Testis (tissue), 2 donors: ENCODE data around the gene CUEDC1.

Experiments
- POLR2A ChIP-seq: fragments of 450-650 bp; IDR thresholded peaks from one replicate; pipeline ENCODE4 v1.6.1; 2017; ENCODE audit warnings: antibody characterized with exemption, mild to moderate bottlenecking, moderate library complexity
- TF ChIP-seq, protein P1 (sequence below), 3 experiments: fragments of 450-650 bp in 2 of 3; fragments of 200-600 bp in 1 of 3; sonication (generic) in 1 of 3; IDR thresholded peaks; one replicate each; pipeline ENCODE4 v1.5.1; 2016 to 2019; ENCODE audit warnings: antibody characterized with exemption in 3 of 3, mild to moderate bottlenecking in 2 of 3, moderate library complexity in 1 of 3

DNA sequence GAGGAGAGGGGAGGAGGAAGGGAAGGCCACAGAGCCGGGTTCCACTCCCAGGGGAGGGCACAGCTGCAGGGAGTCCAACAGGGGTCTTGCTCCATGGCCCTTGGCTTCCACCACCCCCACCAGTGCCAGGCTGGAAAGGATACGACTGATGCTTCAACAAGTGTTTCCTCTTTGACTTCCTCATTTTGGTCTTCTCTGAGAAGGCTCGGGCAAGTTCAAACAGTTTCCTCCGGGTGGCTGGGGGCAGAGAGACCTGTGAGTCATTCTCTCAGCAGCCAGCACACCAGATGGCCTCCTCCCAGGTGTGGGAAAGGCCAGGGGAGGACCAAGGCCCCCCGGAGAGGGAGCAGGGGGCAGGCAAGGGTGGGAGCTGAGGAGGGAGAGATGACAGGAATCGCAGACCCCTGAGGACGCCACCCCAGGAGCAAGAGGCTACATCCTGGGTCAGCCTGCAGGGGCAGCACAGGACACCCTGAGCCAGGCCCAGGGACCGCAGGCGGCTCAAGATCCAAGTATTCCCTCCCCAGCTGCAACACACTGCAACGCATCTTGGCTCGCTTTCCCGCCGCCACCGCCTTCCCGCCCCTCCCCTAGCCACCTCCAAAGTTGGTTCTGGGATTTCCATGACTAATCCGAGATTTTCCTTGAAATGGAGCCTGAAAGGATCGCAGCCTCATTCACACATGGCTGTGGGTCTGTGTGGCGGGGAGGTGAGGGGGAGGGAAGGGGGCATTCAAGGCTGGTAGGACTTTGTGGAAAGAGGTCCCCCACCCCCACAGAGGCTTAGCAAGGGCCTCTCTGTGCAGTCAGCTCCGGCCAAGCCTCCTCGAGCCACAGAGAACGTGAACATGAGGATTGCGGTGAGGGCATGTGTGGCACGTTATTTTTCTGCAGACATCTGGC lies 87.0 kb downstream of the CUEDC1 start:
- no peak for TF ChIP-seq POLR2A
- TF ChIP-seq, protein P1, sequence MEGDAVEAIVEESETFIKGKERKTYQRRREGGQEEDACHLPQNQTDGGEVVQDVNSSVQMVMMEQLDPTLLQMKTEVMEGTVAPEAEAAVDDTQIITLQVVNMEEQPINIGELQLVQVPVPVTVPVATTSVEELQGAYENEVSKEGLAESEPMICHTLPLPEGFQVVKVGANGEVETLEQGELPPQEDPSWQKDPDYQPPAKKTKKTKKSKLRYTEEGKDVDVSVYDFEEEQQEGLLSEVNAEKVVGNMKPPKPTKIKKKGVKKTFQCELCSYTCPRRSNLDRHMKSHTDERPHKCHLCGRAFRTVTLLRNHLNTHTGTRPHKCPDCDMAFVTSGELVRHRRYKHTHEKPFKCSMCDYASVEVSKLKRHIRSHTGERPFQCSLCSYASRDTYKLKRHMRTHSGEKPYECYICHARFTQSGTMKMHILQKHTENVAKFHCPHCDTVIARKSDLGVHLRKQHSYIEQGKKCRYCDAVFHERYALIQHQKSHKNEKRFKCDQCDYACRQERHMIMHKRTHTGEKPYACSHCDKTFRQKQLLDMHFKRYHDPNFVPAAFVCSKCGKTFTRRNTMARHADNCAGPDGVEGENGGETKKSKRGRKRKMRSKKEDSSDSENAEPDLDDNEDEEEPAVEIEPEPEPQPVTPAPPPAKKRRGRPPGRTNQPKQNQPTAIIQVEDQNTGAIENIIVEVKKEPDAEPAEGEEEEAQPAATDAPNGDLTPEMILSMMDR (IDR thresholded peaks at IDR 0.05) = peak in 1 of 3 experiments; percentile 2
